H1 (cell line): ENCODE data around the gene MYORG. TPM values are rescaled to one million over a fixed set of nuclear protein-coding genes. Genes with fewer than 3 reads are reported as not detected.

Source experiments
- BCL11A ChIP-seq, 2 experiments: IDR thresholded peaks; one replicate each; pipeline ENCODE4 v1.6.1; 2011; ENCODE audit warnings: low read depth in 2 of 2, low read length in 2 of 2, mild to moderate bottlenecking in 2 of 2
- FOSL1 ChIP-seq: IDR thresholded peaks from 2 replicates; pipeline ENCODE4 v1.6.1; 2011; ENCODE audit warnings: mild to moderate bottlenecking, low read depth, low read length, moderate library complexity; ENCODE audit not compliant: insufficient read depth
- JUN ChIP-seq: IDR thresholded peaks from 2 replicates; pipeline ENCODE4 v1.6.1; 2011; ENCODE audit warnings: low read depth, mild to moderate bottlenecking, improper control_type of control experiment, low read length
- KDM4A ChIP-seq: IDR thresholded peaks from one replicate; pipeline ENCODE4 v1.7.1; 2012; ENCODE audit warnings: low read depth, mild to moderate bottlenecking, moderate library complexity, low read length, inconsistent platforms; ENCODE audit not compliant: severe bottlenecking
- PHF8 ChIP-seq: fragments of 200-600 bp; sonication (generic); conservative IDR thresholded peaks from 2 replicates; pipeline ENCODE4 v1.7.1; 2012; ENCODE audit warnings: low read depth, mild to moderate bottlenecking, inconsistent platforms, low read length, moderate library complexity
- POLR2AphosphoS5 ChIP-seq: IDR thresholded peaks from 2 replicates; pipeline ENCODE4 v1.6.1; 2011; ENCODE audit warnings: low read depth, low read length
- RNF2 ChIP-seq: fragments of 200-900, 300-1000 bp; sonication (generic); IDR thresholded peaks from 2 replicates; pipeline ENCODE4 v1.7.1; 2016; ENCODE audit warnings: borderline replicate concordance, low read depth, mild to moderate bottlenecking, antibody characterized with exemption, low read length; ENCODE audit not compliant: poor library complexity, severe bottlenecking; ENCODE audit errors: missing control alignments
- SIRT6 ChIP-seq: IDR thresholded peaks from one replicate; pipeline ENCODE4 v1.7.1; 2012; ENCODE audit warnings: low read length, inconsistent platforms
- TAF7 ChIP-seq: optimal IDR thresholded peaks from 2 replicates; pipeline ENCODE3; 2011; ENCODE audit warnings: low read depth, mild to moderate bottlenecking, inconsistent platforms, low read length, moderate library complexity, borderline replicate concordance
- polyA plus RNA-seq, 7 experiments: library from polyadenylated mRNA; depleted of rRNA in 3 of 7; stranded (reverse) in 5 of 7; unstranded in 2 of 7; fragments of >200 nt in 5 of 7; fragments of 200-250 nt in 2 of 7; gene quantifications; 1 replicate in 5 of 7; 2 replicates in 1 of 7; 4 replicates in 1 of 7; pipeline versions ENCODE4 v1.2.1 to v1.2.3, GENCODE V29; 2011 to 2013; ENCODE audit warnings: missing spikeins in 2 of 7, mixed read lengths in 2 of 7
- total RNA-seq: library from RNA; stranded (reverse); fragmentation: NEBNext Ultra II Directional; extraction: Animal tissue kit (Norgen Biotek cat#: 25700); gene quantifications from 2 replicates; pipeline ENCODE4 v1.2.1, GENCODE V29; 2021
- TF ChIP-seq, protein P1 (sequence below): IDR thresholded peaks from 2 replicates; pipeline ENCODE4 v1.6.1; 2012; ENCODE audit warnings: inconsistent platforms
- TF ChIP-seq, protein P2 (sequence below): IDR thresholded peaks from 2 replicates; pipeline ENCODE4 v1.6.1; 2011; ENCODE audit warnings: low read depth, mild to moderate bottlenecking, low read length; ENCODE audit not compliant: insufficient read depth

Gene MYORG
- total and polyA plus RNA-seq, 2 of the 8 experiments (the other 6 are each of a cell fraction or from before 2014, with no cell fraction given), result 1.2 to 5.9 TPM

DNA sequence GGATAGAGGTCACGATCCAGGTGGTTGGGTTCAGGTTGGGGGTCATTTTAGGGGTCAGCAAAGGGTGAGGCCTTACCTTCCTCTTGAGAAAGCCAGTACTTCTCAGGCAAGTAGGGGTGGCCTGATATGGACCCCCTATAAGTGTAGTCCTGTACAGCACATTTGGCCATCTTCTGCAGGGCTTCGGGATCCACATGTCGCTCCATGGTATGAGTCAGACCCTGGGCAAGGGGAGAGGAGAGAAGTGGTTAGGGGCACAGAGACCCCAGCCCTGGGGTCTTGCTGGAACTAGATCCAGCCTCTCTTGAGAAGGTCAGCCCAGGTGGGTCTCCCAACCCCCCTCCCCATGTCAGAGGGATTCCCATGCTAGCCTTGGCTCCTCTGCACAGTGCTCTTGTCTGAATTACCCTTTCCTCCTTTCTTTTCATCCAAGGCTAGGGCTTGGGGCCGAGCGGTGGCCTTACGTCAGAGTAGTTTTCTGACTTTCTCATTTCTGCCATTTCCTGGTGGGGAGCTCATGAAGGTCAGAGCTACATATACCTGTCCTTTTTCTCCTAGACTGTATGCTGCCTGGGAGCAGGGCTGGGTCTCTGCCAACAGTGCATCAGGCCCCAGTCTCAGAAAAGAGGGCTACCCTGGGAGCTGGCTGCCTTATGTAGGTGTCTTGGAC is 9.0 kb upstream of the MYORG start (continued):
- TF ChIP-seq BCL11A (IDR thresholded peaks at IDR 0.05; ENCODE audit: low read depth in 2 of 2, low read length in 2 of 2) (no peak), RNF2 (no peak), POLR2AphosphoS5 (no peak), TAF7 (no peak), FOSL1 (no peak), KDM4A (no peak), SIRT6 (no peak), JUN (no peak), PHF8 (no peak)
- TF ChIP-seq, protein P1, sequence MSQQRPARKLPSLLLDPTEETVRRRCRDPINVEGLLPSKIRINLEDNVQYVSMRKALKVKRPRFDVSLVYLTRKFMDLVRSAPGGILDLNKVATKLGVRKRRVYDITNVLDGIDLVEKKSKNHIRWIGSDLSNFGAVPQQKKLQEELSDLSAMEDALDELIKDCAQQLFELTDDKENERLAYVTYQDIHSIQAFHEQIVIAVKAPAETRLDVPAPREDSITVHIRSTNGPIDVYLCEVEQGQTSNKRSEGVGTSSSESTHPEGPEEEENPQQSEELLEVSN, result no peak
- TF ChIP-seq, protein P2, sequence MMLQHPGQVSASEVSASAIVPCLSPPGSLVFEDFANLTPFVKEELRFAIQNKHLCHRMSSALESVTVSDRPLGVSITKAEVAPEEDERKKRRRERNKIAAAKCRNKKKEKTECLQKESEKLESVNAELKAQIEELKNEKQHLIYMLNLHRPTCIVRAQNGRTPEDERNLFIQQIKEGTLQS, result no peak
- TF ChIP-seq, all 59 proteins: peak for 0
